MCF 10A (cell line): Measurements from ENCODE around the gene THRB. TPM values are rescaled to one million over a fixed set of nuclear protein-coding genes. Genes with fewer than 3 reads are reported as not detected.
A peak's percentile ranks its signal among the peaks of the same experiment; 100 is the strongest.

ENCODE experiments used
- BruUV-seq: library from RNA; stranded (reverse); fragments of 400-500 nt; replicated peaks from 2 replicates; lab custom pipeline; 2021; lab: Mats Ljungman, UMichigan
- CTCF ChIA-PET: fragments of 300-600 bp; sonication (Branson Sonifier 250); formaldehyde crosslinking; extraction: SDS; loops from one replicate; lab custom pipeline; 2021; ENCODE audit warnings: antibody characterized with exemption, inconsistent platforms; lab: Yijun Ruan, JAX
- POLR2A ChIA-PET: fragments of 300-600, 350-650 bp; sonication (Branson Sonifier 250); formaldehyde crosslinking; extraction: SDS; loops from one replicate; lab custom pipeline; 2020; ENCODE audit warnings: antibody characterized with exemption, inconsistent platforms; lab: Yijun Ruan, JAX
- DNase-seq: peaks from one replicate; pipeline ENCODE4 v3.0.0-alpha.2; 2018; ENCODE audit not compliant: unreplicated experiment
- H3K27ac Mint-ChIP-seq: one replicate; pipeline ENCODE4 v1.8.0; 2022; ENCODE audit warnings: mild to moderate bottlenecking, low read depth, mixed read lengths; ENCODE audit not compliant: unreplicated experiment
- H3K27me3 Mint-ChIP-seq: one replicate; pipeline ENCODE4 v1.8.0; 2022; ENCODE audit warnings: mixed read lengths; ENCODE audit not compliant: insufficient read depth, unreplicated experiment
- H3K36me3 Mint-ChIP-seq: one replicate; pipeline ENCODE4 v1.8.0; 2022; ENCODE audit warnings: mild to moderate bottlenecking, moderate library complexity, mixed read lengths; ENCODE audit not compliant: insufficient read depth, unreplicated experiment
- H3K4me1 Mint-ChIP-seq: one replicate; pipeline ENCODE4 v1.8.0; 2022; ENCODE audit warnings: mixed read lengths; ENCODE audit not compliant: insufficient read depth, unreplicated experiment
- H3K4me3 Mint-ChIP-seq: one replicate; pipeline ENCODE4 v1.8.0; 2022; ENCODE audit warnings: mild to moderate bottlenecking, moderate library complexity, mixed read lengths; ENCODE audit not compliant: unreplicated experiment
- H3K9me3 Mint-ChIP-seq: one replicate; pipeline ENCODE4 v1.8.0; 2022; ENCODE audit warnings: mixed read lengths; ENCODE audit not compliant: unreplicated experiment
- CTCF ChIP-seq: fragments of 200-600 bp; IDR thresholded peaks from one replicate; pipeline ENCODE4 v1.8.0; 2022; ENCODE audit warnings: antibody characterized with exemption, mild to moderate bottlenecking; ENCODE audit not compliant: unreplicated experiment
- intact Hi-C: fragments of 100-400 bp; cut with micrococcal nuclease; formaldehyde crosslinking; loops from 2 replicates; pipeline ENCODE4 v1.14.1; 2022
- total RNA-seq: library from RNA; stranded (reverse); gene quantifications from 2 replicates; pipeline ENCODE4 v1.2.3, GENCODE V29; 2022

THRB gene
- total RNA-seq, 1 experiment from 2014 or later: 4.2 TPM

- no peaks in the 10 kb centered on the region for H3K9me3 Mint-ChIP-seq
- no TSS peak for BruUV-seq
- no peaks in the 10 kb centered on the region for H3K27me3 Mint-ChIP-seq
- intact Hi-C loops: no loop called here
- peaks cover 4% of the 10 kb centered on the region for H3K4me1 Mint-ChIP-seq
- ChIA-PET CTCF (no interaction called here), POLR2A (no interaction called here)
- no peak overlapping the region for H3K4me3 Mint-ChIP-seq
- H3K36me3 Mint-ChIP-seq: no peaks in the 10 kb centered on the region
- DNase-seq: no peak
- no peak overlapping the region for H3K27ac Mint-ChIP-seq
- TF ChIP-seq CTCF: no peak
Observed at GRCh38 chr3:24385012-24385615, 109.5 kb downstream of the THRB start.

GRCh38 chr3:24382647-24383046 is 112.0 kb downstream of the THRB start:
- TF ChIP-seq CTCF: no peak
- no TSS peak for BruUV-seq
- H3K4me1 Mint-ChIP-seq: peaks cover 11% of the 10 kb centered on the region
- H3K27me3 Mint-ChIP-seq: no peaks in the 10 kb centered on the region
- H3K36me3 Mint-ChIP-seq: no peaks in the 10 kb centered on the region
- POLR2A ChIA-PET: interaction anchor here (0.7 to 1.0 kb wide), 2 partner anchors 93 to 117 kb away, joined by 3 read pairs; no protein-coding TSS in a partner anchor
- H3K4me3 Mint-ChIP-seq: no peak overlapping the region
- intact Hi-C loops: no loop called here
- H3K27ac Mint-ChIP-seq: no peak overlapping the region
- H3K9me3 Mint-ChIP-seq: no peaks in the 10 kb centered on the region
- DNase-seq: no peak
- CTCF ChIA-PET: interaction anchor here (1.0 to 1.6 kb wide), 2 partner anchors 10 to 12 kb away, joined by 3 to 5 read pairs; no protein-coding TSS in a partner anchor

GRCh38 chr3:24379936-24380335 is 114.7 kb downstream of the THRB start:
- no TSS peak for BruUV-seq
- no peaks in the 10 kb centered on the region for H3K36me3 Mint-ChIP-seq
- POLR2A ChIA-PET: interaction anchor here (0.5 kb wide), 1 partner anchor 382 kb away, joined by 3 read pairs; no protein-coding TSS in a partner anchor

GRCh38 chr3:24378313-24378712 is 116.3 kb downstream of the THRB start:
- DNase-seq: no peak
- Mint-ChIP-seq H3K4me3 (no peak overlapping the region), H3K36me3 (no peaks in the 10 kb centered on the region), H3K4me1 (peaks cover 26% of the 10 kb centered on the region), H3K9me3 (no peaks in the 10 kb centered on the region), H3K27ac (no peak overlapping the region), H3K27me3 (no peaks in the 10 kb centered on the region)
- POLR2A ChIA-PET: interaction anchor here (0.6 to 0.7 kb wide), 2 partner anchors 21 to 45 kb away, joined by 3 to 4 read pairs; no protein-coding TSS in a partner anchor
- TF ChIP-seq CTCF: no peak
- intact Hi-C loops: no loop called here
- CTCF ChIA-PET: no interaction called here
- BruUV-seq: no TSS peak

More at GRCh38 chr3:24379936-24380335, 114.7 kb downstream of the THRB start:
- H3K27me3 Mint-ChIP-seq: no peaks in the 10 kb centered on the region
- H3K4me1 Mint-ChIP-seq: peaks cover 26% of the 10 kb centered on the region
- H3K9me3 Mint-ChIP-seq: no peaks in the 10 kb centered on the region
- CTCF ChIA-PET: no interaction called here
- TF ChIP-seq CTCF: no peak
- DNase-seq: no peak
- intact Hi-C loops: no loop called here
- peak overlapping the region; percentile 47 for H3K27ac Mint-ChIP-seq
- H3K4me3 Mint-ChIP-seq: no peak overlapping the region
